ENCODE measurements around the gene AKAP17A.

The AKAP17A gene

GRCh38 chrX:1596676-1597344 is 5.4 kb downstream of the AKAP17A start:
- Histone ChIP-seq H3K4me3 (ENCODE audit: low read length) (no peak overlapping the region), H2AFZ (ENCODE audit: low read length) (no peak overlapping the region), H3K4me2 (ENCODE audit: low read depth, low read length) (no peak overlapping the region), H3K36me3 (replicated peaks; ENCODE audit: insufficient read depth, low read length) (peaks cover 6% of the 10 kb centered on the region; the same call in 1 of the 2 replicates), H3K27me3 (replicated peaks; ENCODE audit: insufficient read depth, low read length) (no peaks in the 10 kb centered on the region), H4K20me1 (ENCODE audit: insufficient read depth, low read length) (0 out of 2 replicates have a peak, but pooled peaks cover 3% of the 10 kb centered on the region), H3F3A (ENCODE audit: insufficient read depth, low read length) (no peaks in the 10 kb centered on the region), H3K79me2 (ENCODE audit: low read length) (peaks cover 62% of the 10 kb centered on the region), H3K9ac (ENCODE audit: low read length) (no peak overlapping the region), H3K4me1 (ENCODE audit: low read length) (no peaks in the 10 kb centered on the region), H3K9me3 (replicated peaks; ENCODE audit: insufficient read depth, low read length) (no peaks in the 10 kb centered on the region), H3K27ac (ENCODE audit: low read length) (no peak overlapping the region), H3K9me2 (replicated peaks; ENCODE audit: insufficient read depth, low read length) (no peaks in the 10 kb centered on the region)
- no peak for DNase-seq
- TF ChIP-seq EZH2 (optimal IDR thresholded peaks at IDR 0.05; ENCODE audit: low read depth, low read length) (no peak), EZH2phosphoT487 (IDR thresholded peaks at IDR 0.05; ENCODE audit: low read length) (no peak), CTCF (IDR thresholded peaks at IDR 0.05; ENCODE audit: low read length) (no peak)

GRCh38 chrX:1597345-1598020 is 6.1 kb downstream of the AKAP17A start:
- Histone ChIP-seq H3K4me2 (ENCODE audit: low read depth, low read length) (no peak overlapping the region), H3F3A (ENCODE audit: insufficient read depth, low read length) (no peaks in the 10 kb centered on the region), H3K27me3 (replicated peaks; ENCODE audit: insufficient read depth, low read length) (no peaks in the 10 kb centered on the region), H3K36me3 (replicated peaks; ENCODE audit: insufficient read depth, low read length) (peaks cover 6% of the 10 kb centered on the region; the same call in 1 of the 2 replicates), H3K9me3 (replicated peaks; ENCODE audit: insufficient read depth, low read length) (no peaks in the 10 kb centered on the region), H3K79me2 (ENCODE audit: low read length) (peaks cover 55% of the 10 kb centered on the region), H3K9ac (ENCODE audit: low read length) (no peak overlapping the region), H4K20me1 (ENCODE audit: insufficient read depth, low read length) (0 out of 2 replicates have a peak, but pooled peaks cover 3% of the 10 kb centered on the region), H3K4me3 (ENCODE audit: low read length) (no peak overlapping the region), H3K9me2 (replicated peaks; ENCODE audit: insufficient read depth, low read length) (no peaks in the 10 kb centered on the region), H2AFZ (ENCODE audit: low read length) (no peak overlapping the region), H3K27ac (ENCODE audit: low read length) (no peak overlapping the region), H3K4me1 (ENCODE audit: low read length) (no peaks in the 10 kb centered on the region)
- TF ChIP-seq CTCF (IDR thresholded peaks at IDR 0.05; ENCODE audit: low read length) (no peak), EZH2phosphoT487 (IDR thresholded peaks at IDR 0.05; ENCODE audit: low read length) (no peak), EZH2 (optimal IDR thresholded peaks at IDR 0.05; ENCODE audit: low read depth, low read length) (no peak)
- DNase-seq: no peak

GRCh38 chrX:1598021-1598875 is 6.8 kb downstream of the AKAP17A start:
- Histone ChIP-seq H3K4me3 (ENCODE audit: low read length) (no peak overlapping the region), H2AFZ (ENCODE audit: low read length) (no peak overlapping the region), H3K9ac (ENCODE audit: low read length) (no peak overlapping the region), H3K27ac (ENCODE audit: low read length) (no peak overlapping the region), H4K20me1 (ENCODE audit: insufficient read depth, low read length) (no peaks in the 10 kb centered on the region), H3K4me1 (ENCODE audit: low read length) (no peaks in the 10 kb centered on the region), H3F3A (ENCODE audit: insufficient read depth, low read length) (no peaks in the 10 kb centered on the region), H3K9me2 (replicated peaks; ENCODE audit: insufficient read depth, low read length) (no peaks in the 10 kb centered on the region), H3K36me3 (replicated peaks; ENCODE audit: insufficient read depth, low read length) (peaks cover 6% of the 10 kb centered on the region; the same call in 1 of the 2 replicates), H3K4me2 (ENCODE audit: low read depth, low read length) (no peak overlapping the region), H3K9me3 (replicated peaks; ENCODE audit: insufficient read depth, low read length) (no peaks in the 10 kb centered on the region), H3K27me3 (replicated peaks; ENCODE audit: insufficient read depth, low read length) (no peaks in the 10 kb centered on the region), H3K79me2 (ENCODE audit: low read length) (peaks cover 48% of the 10 kb centered on the region)
- no peak for TF ChIP-seq CTCF (IDR thresholded peaks at IDR 0.05; ENCODE audit: low read length)
- no peak for DNase-seq
